H1 (cell line): ENCODE data around the gene NXPH4. TPM values are rescaled to one million over a fixed set of nuclear protein-coding genes. Genes with fewer than 3 reads are reported as not detected.

Experiments
- JUND ChIP-seq: IDR thresholded peaks from 2 replicates; pipeline ENCODE4 v1.6.1; 2011; ENCODE audit warnings: mild to moderate bottlenecking, improper control_type of control experiment, low read length
- KDM1A ChIP-seq: fragments of 200-600, 300-600 bp; sonication (generic); IDR thresholded peaks from 2 replicates; pipeline ENCODE4 v1.7.1; 2016; ENCODE audit warnings: mild to moderate bottlenecking, low read length, borderline replicate concordance
- KDM4A ChIP-seq: IDR thresholded peaks from one replicate; pipeline ENCODE4 v1.7.1; 2012; ENCODE audit warnings: low read depth, mild to moderate bottlenecking, moderate library complexity, low read length, inconsistent platforms; ENCODE audit not compliant: severe bottlenecking
- KDM5A ChIP-seq: fragments of 200-600 bp; IDR thresholded peaks from 2 replicates; pipeline ENCODE4 v1.7.1; 2012; ENCODE audit warnings: mild to moderate bottlenecking, low read length, inconsistent platforms, mixed read lengths
- SP4 ChIP-seq: IDR thresholded peaks from 2 replicates; pipeline ENCODE4 v1.6.1; 2012; ENCODE audit warnings: low read length, inconsistent platforms
- TAF1 ChIP-seq: IDR thresholded peaks from 2 replicates; pipeline ENCODE4 v1.6.1; 2011; ENCODE audit warnings: mild to moderate bottlenecking, low read depth, low read length
- ZNF274 ChIP-seq: IDR thresholded peaks from 2 replicates; pipeline ENCODE4 v1.7.0; 2012; ENCODE audit warnings: low read length, borderline replicate concordance; ENCODE audit errors: extremely low read depth
- polyA plus RNA-seq, 7 experiments: library from polyadenylated mRNA; depleted of rRNA in 3 of 7; stranded (reverse) in 5 of 7; unstranded in 2 of 7; fragments of >200 nt in 5 of 7; fragments of 200-250 nt in 2 of 7; gene quantifications; 1 replicate in 5 of 7; 2 replicates in 1 of 7; 4 replicates in 1 of 7; pipeline versions ENCODE4 v1.2.1 to v1.2.3, GENCODE V29; 2011 to 2013; ENCODE audit warnings: missing spikeins in 2 of 7, mixed read lengths in 2 of 7
- total RNA-seq: library from RNA; stranded (reverse); fragmentation: NEBNext Ultra II Directional; extraction: Animal tissue kit (Norgen Biotek cat#: 25700); gene quantifications from 2 replicates; pipeline ENCODE4 v1.2.1, GENCODE V29; 2021
- TF ChIP-seq, protein P1 (sequence below): fragments of 300-600 bp; sonication (generic); IDR thresholded peaks from 2 replicates; pipeline ENCODE4 v1.7.1; 2012; ENCODE audit warnings: low read length, moderate library complexity, mild to moderate bottlenecking, inconsistent platforms; ENCODE audit not compliant: insufficient replicate concordance

The NXPH4 gene
- total and polyA plus RNA-seq, 2 of the 8 experiments (the other 6 are each of a cell fraction or from before 2014, with no cell fraction given) = 0.92 to 1.7 TPM

DNA sequence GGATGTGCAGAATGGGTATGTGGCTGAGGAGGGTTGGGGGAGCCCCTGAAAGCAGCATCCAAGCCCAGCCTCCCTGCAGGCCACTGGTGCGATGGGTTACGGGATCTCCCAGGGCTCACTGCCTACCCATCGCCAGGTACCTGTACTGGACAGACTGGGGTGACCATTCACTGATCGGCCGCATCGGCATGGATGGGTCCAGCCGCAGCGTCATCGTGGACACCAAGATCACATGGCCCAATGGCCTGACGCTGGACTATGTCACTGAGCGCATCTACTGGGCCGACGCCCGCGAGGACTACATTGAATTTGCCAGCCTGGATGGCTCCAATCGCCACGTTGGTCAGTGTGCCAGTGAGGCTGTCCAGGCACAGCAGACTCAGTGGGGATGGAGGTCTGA, 18.3 kb upstream of the NXPH4 start (continued):
- TF ChIP-seq, protein P1, sequence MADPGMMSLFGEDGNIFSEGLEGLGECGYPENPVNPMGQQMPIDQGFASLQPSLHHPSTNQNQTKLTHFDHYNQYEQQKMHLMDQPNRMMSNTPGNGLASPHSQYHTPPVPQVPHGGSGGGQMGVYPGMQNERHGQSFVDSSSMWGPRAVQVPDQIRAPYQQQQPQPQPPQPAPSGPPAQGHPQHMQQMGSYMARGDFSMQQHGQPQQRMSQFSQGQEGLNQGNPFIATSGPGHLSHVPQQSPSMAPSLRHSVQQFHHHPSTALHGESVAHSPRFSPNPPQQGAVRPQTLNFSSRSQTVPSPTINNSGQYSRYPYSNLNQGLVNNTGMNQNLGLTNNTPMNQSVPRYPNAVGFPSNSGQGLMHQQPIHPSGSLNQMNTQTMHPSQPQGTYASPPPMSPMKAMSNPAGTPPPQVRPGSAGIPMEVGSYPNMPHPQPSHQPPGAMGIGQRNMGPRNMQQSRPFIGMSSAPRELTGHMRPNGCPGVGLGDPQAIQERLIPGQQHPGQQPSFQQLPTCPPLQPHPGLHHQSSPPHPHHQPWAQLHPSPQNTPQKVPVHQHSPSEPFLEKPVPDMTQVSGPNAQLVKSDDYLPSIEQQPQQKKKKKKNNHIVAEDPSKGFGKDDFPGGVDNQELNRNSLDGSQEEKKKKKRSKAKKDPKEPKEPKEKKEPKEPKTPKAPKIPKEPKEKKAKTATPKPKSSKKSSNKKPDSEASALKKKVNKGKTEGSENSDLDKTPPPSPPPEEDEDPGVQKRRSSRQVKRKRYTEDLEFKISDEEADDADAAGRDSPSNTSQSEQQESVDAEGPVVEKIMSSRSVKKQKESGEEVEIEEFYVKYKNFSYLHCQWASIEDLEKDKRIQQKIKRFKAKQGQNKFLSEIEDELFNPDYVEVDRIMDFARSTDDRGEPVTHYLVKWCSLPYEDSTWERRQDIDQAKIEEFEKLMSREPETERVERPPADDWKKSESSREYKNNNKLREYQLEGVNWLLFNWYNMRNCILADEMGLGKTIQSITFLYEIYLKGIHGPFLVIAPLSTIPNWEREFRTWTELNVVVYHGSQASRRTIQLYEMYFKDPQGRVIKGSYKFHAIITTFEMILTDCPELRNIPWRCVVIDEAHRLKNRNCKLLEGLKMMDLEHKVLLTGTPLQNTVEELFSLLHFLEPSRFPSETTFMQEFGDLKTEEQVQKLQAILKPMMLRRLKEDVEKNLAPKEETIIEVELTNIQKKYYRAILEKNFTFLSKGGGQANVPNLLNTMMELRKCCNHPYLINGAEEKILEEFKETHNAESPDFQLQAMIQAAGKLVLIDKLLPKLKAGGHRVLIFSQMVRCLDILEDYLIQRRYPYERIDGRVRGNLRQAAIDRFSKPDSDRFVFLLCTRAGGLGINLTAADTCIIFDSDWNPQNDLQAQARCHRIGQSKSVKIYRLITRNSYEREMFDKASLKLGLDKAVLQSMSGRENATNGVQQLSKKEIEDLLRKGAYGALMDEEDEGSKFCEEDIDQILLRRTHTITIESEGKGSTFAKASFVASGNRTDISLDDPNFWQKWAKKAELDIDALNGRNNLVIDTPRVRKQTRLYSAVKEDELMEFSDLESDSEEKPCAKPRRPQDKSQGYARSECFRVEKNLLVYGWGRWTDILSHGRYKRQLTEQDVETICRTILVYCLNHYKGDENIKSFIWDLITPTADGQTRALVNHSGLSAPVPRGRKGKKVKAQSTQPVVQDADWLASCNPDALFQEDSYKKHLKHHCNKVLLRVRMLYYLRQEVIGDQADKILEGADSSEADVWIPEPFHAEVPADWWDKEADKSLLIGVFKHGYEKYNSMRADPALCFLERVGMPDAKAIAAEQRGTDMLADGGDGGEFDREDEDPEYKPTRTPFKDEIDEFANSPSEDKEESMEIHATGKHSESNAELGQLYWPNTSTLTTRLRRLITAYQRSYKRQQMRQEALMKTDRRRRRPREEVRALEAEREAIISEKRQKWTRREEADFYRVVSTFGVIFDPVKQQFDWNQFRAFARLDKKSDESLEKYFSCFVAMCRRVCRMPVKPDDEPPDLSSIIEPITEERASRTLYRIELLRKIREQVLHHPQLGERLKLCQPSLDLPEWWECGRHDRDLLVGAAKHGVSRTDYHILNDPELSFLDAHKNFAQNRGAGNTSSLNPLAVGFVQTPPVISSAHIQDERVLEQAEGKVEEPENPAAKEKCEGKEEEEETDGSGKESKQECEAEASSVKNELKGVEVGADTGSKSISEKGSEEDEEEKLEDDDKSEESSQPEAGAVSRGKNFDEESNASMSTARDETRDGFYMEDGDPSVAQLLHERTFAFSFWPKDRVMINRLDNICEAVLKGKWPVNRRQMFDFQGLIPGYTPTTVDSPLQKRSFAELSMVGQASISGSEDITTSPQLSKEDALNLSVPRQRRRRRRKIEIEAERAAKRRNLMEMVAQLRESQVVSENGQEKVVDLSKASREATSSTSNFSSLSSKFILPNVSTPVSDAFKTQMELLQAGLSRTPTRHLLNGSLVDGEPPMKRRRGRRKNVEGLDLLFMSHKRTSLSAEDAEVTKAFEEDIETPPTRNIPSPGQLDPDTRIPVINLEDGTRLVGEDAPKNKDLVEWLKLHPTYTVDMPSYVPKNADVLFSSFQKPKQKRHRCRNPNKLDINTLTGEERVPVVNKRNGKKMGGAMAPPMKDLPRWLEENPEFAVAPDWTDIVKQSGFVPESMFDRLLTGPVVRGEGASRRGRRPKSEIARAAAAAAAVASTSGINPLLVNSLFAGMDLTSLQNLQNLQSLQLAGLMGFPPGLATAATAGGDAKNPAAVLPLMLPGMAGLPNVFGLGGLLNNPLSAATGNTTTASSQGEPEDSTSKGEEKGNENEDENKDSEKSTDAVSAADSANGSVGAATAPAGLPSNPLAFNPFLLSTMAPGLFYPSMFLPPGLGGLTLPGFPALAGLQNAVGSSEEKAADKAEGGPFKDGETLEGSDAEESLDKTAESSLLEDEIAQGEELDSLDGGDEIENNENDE = no peak
- no peak for TF ChIP-seq TAF1
- TF ChIP-seq ZNF274 = no peak
- TF ChIP-seq SP4 = no peak
- no peak for TF ChIP-seq KDM1A
- no peak for TF ChIP-seq KDM4A
- TF ChIP-seq JUND = no peak
- TF ChIP-seq KDM5A = no peak
